ENCODE results near the gene PEAK1.

GRCh38 chr15:77219841-77220240 lies 200.1 kb downstream of the PEAK1 start:
- no peak for TF ChIP-seq CTCF (IDR thresholded peaks at IDR 0.05)
- TF ChIP-seq POLR2A (IDR thresholded peaks at IDR 0.05): no peak
- TF ChIP-seq POLR2AphosphoS5 (IDR thresholded peaks at IDR 0.05): no peak
- TF ChIP-seq EP300 (IDR thresholded peaks at IDR 0.05): no peak

Measured in suprapubic skin (tissue), 4 donors.